Measurements from ENCODE around the gene SNTG2. TPM values are rescaled to one million over a fixed set of nuclear protein-coding genes. Genes with fewer than 3 reads are reported as not detected.
"Not testable (repeated sequence)": the region's sequence is repeated elsewhere in the genome, so short reads cannot be mapped to it uniquely, and the experiment has no call there.

SNTG2 gene
- total and polyA plus RNA-seq, 11 donors = 0.19 to 3.2 (median 0.93) TPM

GRCh38 chr2:1377473-1377872 lies 426.8 kb downstream of the SNTG2 start:
- H3K36me3 ChIP-seq = no peaks in the 10 kb centered on the region
- DNase-seq (no peak), ATAC-seq (no peak)
- TF ChIP-seq CTCF (IDR thresholded peaks at IDR 0.05) = no peak
- no peak for TF ChIP-seq POLR2A (IDR thresholded peaks at IDR 0.05)
- peaks cover 0 to 3% (median 0%) of the 10 kb centered on the region in 12 donors for H3K4me1 ChIP-seq
- no peaks in the 10 kb centered on the region for H3K9me3 ChIP-seq
- H3K27ac ChIP-seq = no peak overlapping the region
- 80 to 89% (median 84%) methylated on average over 6 of the region's 6 CpGs for WGBS, 4 donors
- H3K4me3 ChIP-seq = peak overlapping the region in 3 of 12 donors; percentile 46 to 58 (median 49)
- intact Hi-C loops (cut with DNase I) = loop anchor here in 1 of 10 donors (10.0 kb wide), 1 partner anchor 133 kb away; no protein-coding TSS in a partner anchor
- H3K27me3 ChIP-seq = peaks cover 0 to 2% (median 0%) of the 10 kb centered on the region in 9 donors

- H3K4me1 ChIP-seq = peaks cover 0 to 3% (median 0%) of the 10 kb centered on the region in 12 donors
- intact Hi-C loops (cut with DNase I) = loop anchor here in 1 of 10 donors (10.0 kb wide), 1 partner anchor 134 kb away; no protein-coding TSS in a partner anchor
- H3K36me3 ChIP-seq = no peaks in the 10 kb centered on the region
- no peak overlapping the region for H3K27ac ChIP-seq
- DNase-seq (no peak), ATAC-seq (no peak)
- WGBS, 4 donors = 91 to 92% (median 91%) methylated on average over 13 to 17 of the region's 17 CpGs
- H3K27me3 ChIP-seq = peaks cover 0 to 2% (median 0%) of the 10 kb centered on the region in 9 donors
- no peak for TF ChIP-seq POLR2A (IDR thresholded peaks at IDR 0.05)
- no peak for TF ChIP-seq CTCF (IDR thresholded peaks at IDR 0.05)
- H3K9me3 ChIP-seq = peaks cover 0 to 5% (median 0%) of the 10 kb centered on the region in 12 donors
- H3K4me3 ChIP-seq = no peak overlapping the region
Measured at GRCh38 chr2:1378456-1379150, 428.0 kb downstream of the SNTG2 start.

- no peak overlapping the region for H3K4me3 ChIP-seq
- intact Hi-C loops (cut with DNase I) = no loop called here
- WGBS, 4 donors = 80 to 90% (median 86%) methylated on average over 3 of the region's 3 CpGs
- TF ChIP-seq POLR2A (IDR thresholded peaks at IDR 0.05) = no peak
- TF ChIP-seq CTCF (IDR thresholded peaks at IDR 0.05) = no peak
- ATAC-seq (no peak), DNase-seq (no peak)
- H3K27ac ChIP-seq = no peak overlapping the region
- no peaks in the 10 kb centered on the region for H3K36me3 ChIP-seq
- peaks cover 0 to 3% (median 0%) of the 10 kb centered on the region in 12 donors for H3K4me1 ChIP-seq
- peaks cover 0 to 2% (median 0%) of the 10 kb centered on the region in 9 donors for H3K27me3 ChIP-seq
- peaks cover 0 to 9% (median 0%) of the 10 kb centered on the region in 12 donors for H3K9me3 ChIP-seq
Measured at GRCh38 chr2:1381644-1382043, 431.0 kb downstream of the SNTG2 start.

GRCh38 chr2:1387954-1388725 lies 437.5 kb downstream of the SNTG2 start:
- WGBS, 4 donors = 53 to 63% (median 58%) methylated on average over 12 to 18 of the region's 18 CpGs
- ATAC-seq; H3K27me3 ChIP-seq; H3K36me3 ChIP-seq; DNase-seq; H3K9me3 ChIP-seq; H3K4me1 ChIP-seq; intact Hi-C loops (cut with DNase I): not testable (repeated sequence)
- peak overlapping the region in 8 of 12 donors; percentile 8 to 31 (median 15) for H3K4me3 ChIP-seq
- peak overlapping the region in 9 of 12 donors; percentile 15 to 63 (median 41) for H3K27ac ChIP-seq

GRCh38 chr2:1390118-1390517 lies 439.5 kb downstream of the SNTG2 start:
- H3K4me1 ChIP-seq; H3K36me3 ChIP-seq; H3K9me3 ChIP-seq; H3K27ac ChIP-seq; H3K4me3 ChIP-seq; ATAC-seq; DNase-seq; intact Hi-C loops (cut with DNase I); H3K27me3 ChIP-seq: not testable (repeated sequence)
- WGBS, 4 donors = 78 to 87% (median 81%) methylated on average over 6 of the region's 6 CpGs

Data from heart left ventricle (tissue), 16 donors.